Measurements from ENCODE around the gene NCKAP5.

GRCh38 chr2:132736059-132736458 lies 832.2 kb downstream of the NCKAP5 start:
- TF ChIP-seq ZSCAN29 (IDR thresholded peaks at IDR 0.05): no peak
- TF ChIP-seq CTCF (IDR thresholded peaks at IDR 0.05 in 2 of 3, conservative IDR thresholded peaks at IDR 0.05 in 1 of 3; ENCODE audit: insufficient read depth in 2 of 3, low read depth in 1 of 3, low read length in 3 of 3): no peak
- no peak for TF ChIP-seq NFIC (IDR thresholded peaks at IDR 0.05)
- TF ChIP-seq ZBTB11 (CRISPR knock-in tag; IDR thresholded peaks at IDR 0.05): no peak
- no peak for TF ChIP-seq XRCC3 (IDR thresholded peaks at IDR 0.05)
- no peak for TF ChIP-seq EZH2 (IDR thresholded peaks at IDR 0.05; ENCODE audit: borderline replicate concordance, low read depth, low read length)

Data from K562 (cell line).